Activated CD8-positive, alpha-beta memory T cell treated with anti-CD3 and anti-CD28 coated beads, Interleukin-2, amount 50 U/mL, for 24 hours (primary cell): Measurements from ENCODE around the gene HSP90AA1.
"Not testable (repeated sequence)": the region's sequence is repeated elsewhere in the genome, so short reads cannot be mapped to it uniquely, and the experiment has no call there.

ENCODE experiments used
- DNase-seq: peaks from one replicate; pipeline ENCODE4 v3.0.0-alpha.2; 2020; ENCODE audit errors: extremely low read depth

The HSP90AA1 gene

DNA sequence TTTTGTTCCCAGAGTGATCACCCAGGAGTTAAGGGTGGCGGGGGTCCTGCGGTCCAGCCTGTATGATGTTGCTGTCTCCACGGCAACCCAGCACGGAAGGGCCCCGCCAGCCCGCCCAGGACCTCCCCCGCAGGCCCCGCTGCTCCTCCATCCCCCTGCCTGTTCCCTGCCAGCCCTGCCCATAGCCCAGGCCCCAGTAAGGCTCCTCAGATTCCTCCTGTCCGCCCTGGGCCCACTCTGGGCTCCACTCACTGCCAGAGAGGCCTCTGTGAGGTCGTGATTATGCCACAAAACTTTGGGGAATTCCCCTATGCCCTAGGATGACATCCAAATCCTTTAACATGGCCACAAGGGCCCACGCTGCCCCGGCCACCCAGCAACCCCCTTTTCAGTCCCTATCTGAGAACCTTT, 20.8 kb downstream of the HSP90AA1 start:
- DNase-seq = no peak

GRCh38 chr14:102064590-102064989, 22.3 kb downstream of the HSP90AA1 start:
- not testable (repeated sequence) for DNase-seq

DNA sequence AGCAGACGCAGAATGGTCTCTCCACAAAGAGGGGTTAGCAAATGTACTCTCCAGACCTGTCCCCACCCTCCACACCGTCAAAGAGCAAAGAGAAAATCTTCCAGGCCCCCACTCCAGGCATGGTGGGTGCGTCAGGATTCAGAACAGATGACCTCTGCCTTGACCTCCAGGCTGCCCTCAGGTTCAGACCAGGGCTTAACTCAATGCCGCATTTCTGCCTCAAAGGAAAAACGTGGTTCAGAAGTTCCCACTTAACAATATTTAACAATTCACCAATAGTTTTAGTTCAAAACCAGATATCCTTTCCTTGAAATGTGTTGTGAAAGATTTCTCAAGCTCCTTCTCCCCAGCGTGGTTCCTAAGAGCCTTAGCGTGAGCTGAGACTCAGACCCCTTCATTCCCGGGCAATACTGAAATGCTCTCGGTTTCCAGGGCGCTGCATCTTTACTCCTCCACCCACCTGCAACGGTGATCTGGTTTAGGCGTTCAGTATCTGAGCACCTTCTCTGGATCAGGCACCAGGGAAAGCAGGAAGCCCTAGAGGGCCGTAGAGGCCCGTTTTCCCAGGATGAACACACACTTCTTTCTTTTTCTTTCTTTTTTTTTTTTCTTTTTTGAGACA, 22.9 kb downstream of the HSP90AA1 start:
- DNase-seq = no peak

GRCh38 chr14:102063109-102063807, 23.6 kb downstream of the HSP90AA1 start:
- DNase-seq = peak; percentile 23

DNA sequence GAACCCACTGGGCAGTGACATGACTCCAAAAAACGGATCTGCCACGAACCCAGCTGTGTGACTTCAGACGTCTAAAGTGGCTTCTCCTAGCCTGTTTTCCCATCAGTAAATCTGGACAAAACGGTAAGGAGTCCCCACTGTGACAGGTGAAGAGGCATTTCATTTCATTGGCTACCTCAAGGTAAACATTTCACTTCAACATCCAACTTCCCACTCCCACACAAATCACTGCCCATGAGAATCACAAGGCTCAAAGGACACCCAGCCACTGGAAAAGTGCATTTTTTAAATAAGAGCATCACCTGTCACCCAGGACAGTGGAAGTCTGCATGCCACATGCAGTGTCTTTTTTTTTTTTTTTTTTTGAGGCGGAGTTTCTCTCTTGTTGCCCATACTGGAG, 27.9 kb downstream of the HSP90AA1 start:
- DNase-seq = no peak

DNA sequence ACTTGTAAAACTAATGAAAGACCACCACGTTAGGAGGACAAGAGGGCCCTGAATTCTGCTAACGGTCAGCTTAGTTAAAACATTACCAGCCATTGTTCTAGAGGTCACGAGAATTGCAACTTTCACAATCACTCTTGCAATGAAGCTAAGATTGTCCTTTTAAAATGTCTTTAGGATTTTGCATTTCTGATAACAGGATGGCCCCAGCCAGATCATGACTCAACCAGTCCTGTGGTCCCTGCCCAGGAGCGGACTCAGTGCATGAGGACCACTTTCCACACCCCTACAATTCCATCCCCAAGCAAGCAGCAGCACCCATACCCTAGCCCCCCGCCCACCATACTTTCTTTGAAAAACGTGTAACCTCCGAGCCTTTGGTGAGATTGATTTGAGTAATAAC, 28.7 kb downstream of the HSP90AA1 start:
- DNase-seq = no peak

- no peak for DNase-seq
These were observed 29.2 kb downstream of the HSP90AA1 start for GRCh38 chr14:102057480-102058114.

DNA sequence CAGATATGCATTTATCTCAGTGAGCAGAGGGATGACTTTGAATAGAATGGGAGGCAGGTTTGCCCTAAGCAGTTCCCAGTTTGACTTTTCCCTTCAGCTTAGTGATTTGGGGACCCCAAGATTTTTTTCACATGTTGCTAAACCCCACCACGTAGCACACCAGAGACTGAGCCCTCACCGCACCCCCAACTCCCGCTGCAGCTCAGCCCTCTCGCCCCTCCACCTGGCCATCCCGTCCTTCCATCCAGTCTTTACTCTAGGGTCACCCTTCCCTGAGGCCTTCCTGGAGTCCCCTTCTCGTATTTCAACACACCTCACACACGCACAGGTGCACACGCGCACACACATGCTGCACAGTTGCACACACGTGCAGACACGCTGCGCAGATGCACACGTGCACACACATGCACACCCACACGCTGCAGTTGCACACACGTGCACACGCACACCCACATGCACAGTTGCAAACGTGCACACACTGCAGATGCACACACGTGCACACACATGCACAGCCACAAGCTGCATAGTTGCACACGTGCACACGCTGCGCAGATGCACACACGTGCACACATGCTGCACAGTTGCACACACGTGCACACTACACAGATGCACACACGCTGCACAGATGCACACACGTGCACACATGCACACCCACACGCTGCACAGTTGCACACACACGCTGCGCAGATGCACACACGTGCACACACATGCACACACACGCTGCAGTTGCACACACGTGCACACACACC, 30.0 kb downstream of the HSP90AA1 start:
- DNase-seq = no peak

GRCh38 chr14:102055181-102055901, 31.5 kb downstream of the HSP90AA1 start:
- DNase-seq = no peak

DNA sequence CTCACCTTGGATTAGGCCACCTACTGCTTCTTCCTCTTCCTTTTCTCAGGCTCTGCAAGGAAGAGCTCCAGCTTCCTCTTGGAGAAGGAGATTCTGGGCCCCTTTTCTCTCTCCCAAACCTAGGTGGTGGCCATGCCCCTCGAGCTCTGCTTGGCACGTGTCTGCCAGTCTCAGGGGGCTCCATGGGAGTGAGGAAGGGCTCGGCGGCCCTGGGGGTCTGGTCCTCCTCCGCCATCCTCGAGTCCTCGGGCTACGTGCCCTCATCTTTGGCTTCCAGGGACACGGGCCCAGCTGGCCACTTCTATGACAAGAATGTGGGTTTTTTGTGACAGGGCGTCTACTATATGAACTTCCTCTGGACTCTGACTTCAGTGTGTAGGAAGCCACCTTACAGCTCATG, 34.3 kb downstream of the HSP90AA1 start:
- no peak for DNase-seq

- no peak for DNase-seq
These were observed 36.2 kb downstream of the HSP90AA1 start for GRCh38 chr14:102050625-102051024.

GRCh38 chr14:102050026-102050405, 36.8 kb downstream of the HSP90AA1 start:
- DNase-seq = no peak

DNA sequence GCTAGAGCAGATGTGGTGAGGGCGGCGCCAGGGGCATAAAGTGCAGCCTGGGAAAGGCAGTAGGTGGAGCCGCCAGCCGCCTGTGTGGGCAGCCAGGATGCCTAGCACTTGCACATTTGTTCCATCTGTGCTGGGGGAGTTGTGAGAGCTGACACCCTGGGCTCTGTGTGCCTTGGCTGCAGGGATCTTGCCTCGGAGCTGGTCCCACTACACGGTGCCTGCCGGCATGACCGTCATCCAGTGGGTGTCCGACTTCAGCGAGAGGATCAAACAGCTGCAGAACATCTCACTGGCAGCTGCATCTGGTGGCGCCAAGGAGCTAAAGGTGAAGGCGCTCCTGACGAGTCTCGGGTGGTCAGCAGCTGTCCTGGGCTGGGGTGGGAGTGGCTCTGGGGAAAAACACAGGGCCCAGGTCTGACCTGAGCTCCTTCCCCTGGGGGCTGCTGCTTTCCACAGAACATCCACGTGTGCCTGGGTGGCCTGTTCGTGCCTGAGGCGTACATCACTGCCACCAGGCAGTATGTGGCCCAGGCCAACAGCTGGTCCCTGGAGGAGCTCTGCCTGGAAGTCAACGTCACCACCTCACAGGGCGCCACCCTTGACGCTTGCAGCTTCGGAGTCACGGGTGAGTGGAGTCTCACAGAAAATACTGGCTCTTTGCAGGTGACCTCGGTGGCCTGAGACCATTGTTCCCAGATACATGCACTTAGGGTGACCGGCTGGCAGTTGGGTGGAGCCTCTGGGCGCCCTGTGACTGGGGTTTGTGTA, 37.4 kb downstream of the HSP90AA1 start:
- DNase-seq = no peak

DNA sequence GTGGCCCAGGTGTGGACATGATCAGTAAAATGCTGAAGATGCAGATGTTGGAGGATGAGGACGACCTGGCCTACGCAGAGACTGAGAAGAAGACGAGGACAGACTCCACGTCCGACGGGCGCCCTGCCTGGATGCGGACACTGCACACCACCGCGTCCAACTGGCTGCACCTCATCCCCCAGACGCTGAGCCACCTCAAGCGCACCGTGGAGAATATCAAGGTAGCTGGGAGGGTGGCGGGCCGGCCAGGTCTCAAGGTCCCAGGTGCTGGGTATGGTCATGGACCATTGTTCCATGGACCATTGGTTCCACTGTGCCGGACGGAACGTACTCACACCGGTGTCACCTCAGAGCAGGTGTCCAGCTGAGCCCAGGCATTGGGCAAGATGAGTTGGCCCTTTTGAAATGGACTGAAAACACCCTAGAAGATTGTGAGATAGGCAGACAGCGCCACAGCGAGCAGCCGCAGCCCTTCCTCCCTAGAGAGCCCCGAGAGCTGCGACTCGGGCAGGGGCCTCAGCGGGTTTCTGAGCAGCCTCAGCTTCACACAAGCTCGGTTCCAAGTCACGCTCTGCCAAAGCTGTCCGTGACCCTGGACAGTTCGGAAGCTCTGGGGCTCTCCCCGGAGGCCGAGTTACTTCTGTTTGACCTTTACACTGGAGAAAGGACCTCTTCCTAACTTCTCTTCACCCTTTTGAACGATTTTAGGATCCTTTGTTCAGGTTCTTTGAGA, 38.9 kb downstream of the HSP90AA1 start:
- DNase-seq = no peak

DNA sequence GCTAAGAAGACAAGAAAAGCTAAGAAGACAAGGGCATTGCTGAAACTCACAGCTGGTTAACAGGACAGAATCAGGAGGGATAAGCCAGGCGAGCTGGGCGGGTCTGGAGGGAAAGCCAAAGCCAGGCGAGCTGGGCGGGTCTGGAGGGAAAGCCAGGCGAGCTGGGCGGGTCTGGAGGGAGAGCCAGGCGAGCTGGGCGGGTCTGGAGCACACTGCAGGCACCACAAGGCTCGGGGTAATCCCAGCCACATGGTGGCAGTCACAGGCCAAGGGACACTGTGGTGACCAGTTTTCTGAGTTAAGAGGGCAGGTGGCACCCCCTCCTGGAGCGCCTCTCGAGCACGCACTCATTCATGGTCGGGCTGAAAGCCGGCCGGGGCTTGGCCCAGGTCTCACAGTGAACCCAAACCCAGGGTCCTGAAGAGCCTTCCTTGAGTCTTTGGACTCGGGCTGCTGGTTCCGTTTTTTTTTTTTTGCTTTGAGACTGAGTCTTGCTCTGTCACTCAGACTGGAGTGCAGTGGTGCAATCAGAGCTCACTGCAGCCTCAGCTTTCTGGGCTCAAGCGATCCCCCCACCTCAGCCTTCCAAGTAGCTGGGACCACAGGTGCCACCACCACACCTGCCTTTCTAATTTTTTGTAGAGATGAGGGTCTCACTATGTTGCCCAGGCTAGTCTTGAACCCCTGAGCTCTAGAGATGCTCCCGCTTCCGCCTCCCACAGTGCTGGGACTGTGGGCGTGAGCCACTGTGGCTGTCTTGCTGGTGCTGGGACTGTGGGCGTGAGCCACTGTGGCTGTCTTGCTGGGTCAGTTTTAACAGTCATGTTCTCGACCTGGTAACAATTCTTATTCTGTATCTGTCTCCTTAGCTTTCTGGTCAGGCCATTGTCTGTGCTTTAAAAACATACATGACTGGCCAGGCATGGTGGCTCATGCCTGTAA, 40.2 kb downstream of the HSP90AA1 start:
- no peak for DNase-seq

DNA sequence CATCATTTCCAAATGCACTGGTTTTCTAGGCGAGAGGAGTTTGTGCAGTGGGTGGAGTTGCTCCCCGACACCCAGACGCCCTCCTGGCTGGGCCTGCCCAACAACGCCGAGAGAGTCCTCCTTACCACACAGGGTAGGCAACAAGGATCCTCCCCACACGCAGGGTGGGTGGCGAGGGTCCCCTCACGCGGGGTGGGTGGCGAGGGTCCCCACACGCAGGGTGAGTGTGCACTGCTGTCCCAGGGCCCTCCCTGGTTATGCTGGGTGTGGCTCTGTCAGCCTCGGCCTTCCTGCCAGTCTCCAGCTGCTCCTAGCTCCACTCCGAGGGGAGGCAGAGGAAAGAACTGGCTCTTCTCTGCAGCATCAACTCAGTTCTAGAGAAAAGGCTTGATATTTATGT, 42.3 kb downstream of the HSP90AA1 start:
- no peak for DNase-seq

DNA sequence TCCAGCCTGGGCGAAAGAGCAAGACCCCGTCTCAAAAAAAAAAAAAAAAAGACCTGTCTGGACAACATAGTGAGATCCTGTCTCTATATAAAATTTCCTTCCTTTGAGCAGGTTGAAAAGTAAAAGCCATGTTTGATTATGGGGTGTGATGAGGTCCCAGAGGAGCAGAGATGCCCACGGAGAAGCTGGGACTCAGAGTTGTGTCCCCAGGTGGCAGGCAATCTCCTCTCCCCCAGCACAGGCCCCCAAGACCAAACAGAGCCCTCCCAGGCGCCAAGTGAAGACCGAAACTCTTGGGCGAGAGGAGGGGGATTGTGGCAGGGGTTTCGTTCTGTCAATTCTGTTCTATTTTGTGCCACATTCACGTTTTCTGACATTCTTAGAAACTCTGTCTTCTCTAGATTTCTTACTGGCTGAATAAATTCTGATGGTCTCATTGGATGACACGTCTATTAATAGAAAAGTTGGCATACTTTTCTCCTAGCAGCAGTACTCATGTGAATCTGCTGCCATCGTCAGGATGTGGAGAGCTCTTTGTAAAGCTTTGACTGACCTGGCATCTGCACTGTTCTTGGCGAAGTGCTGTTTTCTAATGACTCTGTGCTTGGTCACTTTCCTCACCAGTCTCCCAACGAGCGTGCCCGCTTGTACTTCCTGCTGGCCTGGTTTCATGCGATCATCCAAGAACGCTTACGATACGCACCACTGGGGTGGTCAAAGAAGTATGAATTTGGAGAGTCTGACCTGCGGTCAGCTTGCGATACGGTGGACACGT, 43.4 kb downstream of the HSP90AA1 start:
- no peak for DNase-seq

DNA sequence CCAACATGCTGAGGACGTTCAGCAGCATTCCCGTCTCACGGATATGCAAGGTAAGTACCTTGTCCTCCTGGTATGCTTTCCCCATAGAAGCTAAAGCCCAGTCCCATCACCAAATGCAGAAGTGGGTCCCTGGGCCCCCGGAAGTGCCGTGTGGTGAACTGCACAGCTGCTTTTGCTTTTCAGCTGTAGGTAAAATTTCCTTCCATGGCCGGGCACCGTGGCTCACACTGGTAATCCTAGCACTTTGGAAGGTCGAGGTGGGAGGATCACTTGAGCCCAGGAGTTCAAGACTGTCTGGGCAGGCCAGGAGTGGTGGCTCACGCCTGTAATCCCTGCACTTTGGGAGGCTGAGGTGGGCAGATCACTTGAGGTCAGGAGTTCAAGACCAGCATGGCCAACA, 44.1 kb downstream of the HSP90AA1 start:
- no peak for DNase-seq

DNA sequence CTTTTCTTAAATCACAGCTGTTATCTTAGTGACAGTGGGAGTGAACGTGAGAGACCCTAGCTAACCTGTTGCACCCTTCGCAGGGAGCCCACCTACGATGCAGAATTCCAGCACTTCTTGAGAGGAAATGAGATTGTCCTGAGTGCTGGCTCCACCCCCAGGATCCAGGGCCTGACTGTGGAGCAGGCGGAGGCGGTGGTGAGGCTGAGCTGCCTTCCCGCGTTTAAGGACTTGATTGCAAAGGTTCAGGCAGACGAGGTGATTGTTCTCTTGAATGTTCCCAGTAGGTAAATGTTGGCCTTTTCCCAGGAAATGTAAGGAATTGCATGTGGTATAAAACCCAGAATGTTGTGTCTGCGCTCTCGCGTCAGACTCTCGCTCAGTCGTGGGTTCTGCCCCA, 46.7 kb downstream of the HSP90AA1 start:
- no peak for DNase-seq
